Measurements from ENCODE around the gene MEOX1. TPM values are rescaled to one million over a fixed set of nuclear protein-coding genes. Genes with fewer than 3 reads are reported as not detected.
A peak's percentile ranks its signal among the peaks of the same experiment; 100 is the strongest.

The MEOX1 gene
- total RNA-seq, 1 donor from 2014 or later, result not detected

DNA sequence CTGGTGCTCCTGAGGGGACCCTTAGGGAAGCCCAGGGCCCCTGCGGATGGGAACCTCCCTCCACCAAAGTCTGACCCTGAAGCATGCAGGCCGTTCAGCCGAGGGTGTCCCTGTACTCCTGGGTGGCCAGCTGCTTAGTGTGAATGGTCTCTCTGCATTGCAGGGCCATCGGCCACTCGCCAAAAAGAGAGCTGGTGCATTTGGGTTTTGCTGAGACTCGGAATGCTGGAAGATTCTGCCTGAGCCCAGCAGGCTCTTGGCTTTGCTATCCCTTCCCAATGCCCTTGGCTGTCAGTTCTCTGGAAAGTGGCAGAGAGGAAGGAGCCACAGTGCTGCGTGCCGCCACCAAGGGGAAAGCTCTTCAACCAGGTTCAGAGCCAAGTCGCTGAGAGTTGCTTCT, 2.8 kb downstream of the MEOX1 start:
- DNase-seq (ENCODE audit: low read depth, low spot score), result no peak

DNA sequence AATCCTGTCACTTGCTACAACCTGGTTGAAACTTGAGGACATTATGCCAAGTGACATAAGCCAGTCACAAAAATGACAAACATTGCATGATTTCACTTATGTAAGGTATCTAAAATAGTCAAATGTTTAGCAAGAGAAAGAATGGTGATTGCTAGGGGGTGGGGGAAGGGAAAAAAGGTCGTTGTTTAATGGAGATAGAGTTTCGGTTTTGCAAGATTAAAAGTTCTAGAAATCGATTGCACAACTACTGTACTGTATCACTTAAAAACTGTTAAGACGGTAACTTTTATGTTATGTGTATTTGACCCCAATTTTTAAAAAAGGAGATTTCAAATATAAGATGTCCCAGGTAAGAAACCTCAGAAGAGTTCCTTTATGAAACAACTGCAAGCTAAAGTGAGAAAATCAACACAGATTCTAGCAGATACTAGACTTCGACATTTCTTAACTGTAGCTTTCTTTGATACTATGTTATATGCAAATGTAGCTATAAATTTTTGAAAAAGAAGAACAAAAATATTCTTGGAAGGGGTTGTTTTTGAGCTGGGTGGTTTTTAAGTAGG, 5.9 kb downstream of the MEOX1 start:
- no peak for DNase-seq (ENCODE audit: low read depth, low spot score)

DNA sequence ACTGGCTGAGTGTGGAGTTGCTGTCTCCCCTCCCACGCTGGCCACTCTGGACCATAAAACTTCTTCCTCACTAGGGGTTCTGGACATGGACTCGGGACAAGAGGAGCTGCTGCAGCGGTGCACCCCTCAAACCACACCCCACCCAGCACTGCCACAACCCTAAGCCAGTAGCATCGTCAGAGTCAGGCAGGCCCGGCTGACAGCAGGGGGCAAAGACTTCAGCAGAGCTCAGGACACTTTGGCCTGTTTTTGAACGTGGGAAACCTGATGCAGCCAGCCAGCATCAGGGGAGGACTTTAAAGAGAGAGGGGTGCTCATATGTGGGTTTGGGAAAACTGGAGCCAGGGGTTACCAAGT, 9.6 kb downstream of the MEOX1 start:
- DNase-seq (ENCODE audit: low read depth, low spot score), result no peak

DNA sequence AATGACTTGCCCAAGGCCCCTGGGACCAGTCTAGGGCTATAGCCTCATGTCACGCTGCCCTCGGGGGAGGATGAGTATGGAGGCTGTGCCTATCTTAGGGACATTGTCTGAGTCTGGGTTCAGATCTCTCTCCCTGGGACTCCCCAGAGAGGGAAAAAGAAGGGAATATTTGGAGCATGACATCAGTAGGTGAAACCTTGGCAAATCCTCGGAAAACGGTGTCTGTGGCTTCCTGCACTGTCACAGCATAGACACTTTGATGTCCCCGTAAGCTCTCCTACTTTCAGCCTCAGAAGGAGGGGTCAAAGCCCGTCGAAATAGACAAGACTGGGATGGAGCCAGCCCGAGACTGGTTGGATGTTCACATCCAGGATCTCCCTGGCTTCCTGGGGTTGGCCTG, 11.3 kb downstream of the MEOX1 start:
- no peak for DNase-seq (ENCODE audit: low read depth, low spot score)

DNA sequence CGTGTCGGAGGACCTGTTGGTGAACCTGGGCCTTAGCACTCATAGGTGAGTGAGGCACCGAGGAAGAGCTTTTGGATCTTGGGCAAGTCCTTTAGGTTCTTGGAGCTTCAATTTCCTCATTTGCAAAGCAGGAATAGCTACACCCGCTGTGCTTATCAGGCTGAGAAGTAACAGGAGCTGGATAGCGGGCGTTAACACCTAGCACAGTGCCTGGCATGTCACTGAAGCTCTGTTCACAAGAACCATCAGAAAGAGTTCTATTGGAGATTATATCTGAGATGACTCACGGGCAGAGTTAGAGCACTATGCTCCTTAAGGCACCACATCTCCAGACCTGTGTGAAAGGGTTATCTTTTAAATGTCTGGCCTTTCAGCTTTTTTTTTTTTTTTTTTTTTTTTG, 12.8 kb downstream of the MEOX1 start:
- no peak for DNase-seq (ENCODE audit: low read depth, low spot score)

DNA sequence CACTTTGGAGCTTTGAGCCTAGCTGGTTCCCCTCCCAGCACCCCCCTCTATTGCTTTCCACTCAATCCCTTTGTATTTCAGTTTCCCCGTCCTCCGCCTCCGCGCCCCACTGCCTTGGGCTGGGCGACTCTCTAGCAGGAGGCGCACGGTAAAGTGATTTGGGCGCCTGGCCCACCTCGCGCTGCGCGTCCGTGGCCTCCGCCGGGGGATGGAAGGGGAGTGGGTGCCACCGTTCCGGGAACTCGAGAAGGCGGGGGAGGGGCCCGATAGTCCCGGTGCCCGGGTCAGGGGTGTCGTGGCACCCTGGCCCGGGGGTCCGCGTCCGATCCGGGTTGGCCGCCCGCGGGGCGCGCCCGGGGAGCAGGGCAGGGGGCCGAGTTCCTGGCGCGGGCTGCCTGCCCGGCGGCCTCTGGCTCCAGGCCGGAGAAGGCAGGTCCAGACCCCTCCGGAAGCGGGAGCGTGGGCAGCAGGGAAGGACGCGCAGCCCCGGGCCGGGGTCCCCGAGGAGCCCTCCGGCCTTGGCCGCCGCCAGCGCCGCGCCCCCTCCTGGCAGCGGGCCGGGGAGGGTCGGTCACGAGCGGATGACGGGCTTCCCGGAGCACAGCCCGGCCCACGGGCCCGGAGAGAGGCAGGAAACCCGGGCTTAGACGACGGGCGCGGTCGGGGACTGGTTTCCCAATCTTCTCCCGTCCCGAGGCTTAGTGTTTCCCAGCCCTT, 15.8 kb downstream of the MEOX1 start:
- peak; percentile 19 for DNase-seq (ENCODE audit: low read depth, low spot score)

DNA sequence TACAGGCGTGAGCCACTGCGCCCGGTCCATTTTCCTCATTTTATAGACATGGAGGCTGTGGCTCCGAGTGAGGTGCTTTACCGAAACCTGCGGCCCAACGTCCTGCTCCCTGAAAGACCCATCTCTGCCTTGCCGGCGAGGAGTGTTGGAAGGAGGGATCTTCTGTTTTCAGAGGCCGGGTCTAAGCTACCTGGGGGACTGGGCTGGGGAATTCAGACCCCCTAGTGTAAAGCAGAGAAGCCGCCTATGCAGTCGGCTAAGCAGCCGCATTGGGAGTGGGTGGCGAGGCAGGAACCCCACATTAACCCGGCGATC, 16.3 kb downstream of the MEOX1 start:
- DNase-seq (ENCODE audit: low read depth, low spot score), result no peak

DNA sequence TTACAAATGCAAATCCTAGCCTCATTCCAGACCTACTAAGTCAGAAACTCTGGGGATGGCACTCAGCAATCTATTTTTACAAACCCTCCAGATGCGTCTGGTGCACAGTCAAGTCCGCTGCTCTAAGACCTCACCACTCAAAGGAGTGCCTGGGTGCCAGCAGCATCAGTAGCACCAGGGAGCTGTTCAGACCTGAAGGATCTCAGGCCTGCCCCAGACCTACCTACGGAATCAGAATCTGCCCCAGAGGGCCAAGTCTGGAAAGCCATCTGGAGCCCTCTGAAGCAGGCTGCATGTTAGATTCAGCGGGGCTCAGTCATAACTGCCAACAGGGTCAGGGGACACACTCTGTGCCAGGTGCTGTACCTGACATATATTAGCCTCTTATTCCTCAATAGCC, 17.6 kb downstream of the MEOX1 start:
- no peak for DNase-seq (ENCODE audit: low read depth, low spot score)

DNA sequence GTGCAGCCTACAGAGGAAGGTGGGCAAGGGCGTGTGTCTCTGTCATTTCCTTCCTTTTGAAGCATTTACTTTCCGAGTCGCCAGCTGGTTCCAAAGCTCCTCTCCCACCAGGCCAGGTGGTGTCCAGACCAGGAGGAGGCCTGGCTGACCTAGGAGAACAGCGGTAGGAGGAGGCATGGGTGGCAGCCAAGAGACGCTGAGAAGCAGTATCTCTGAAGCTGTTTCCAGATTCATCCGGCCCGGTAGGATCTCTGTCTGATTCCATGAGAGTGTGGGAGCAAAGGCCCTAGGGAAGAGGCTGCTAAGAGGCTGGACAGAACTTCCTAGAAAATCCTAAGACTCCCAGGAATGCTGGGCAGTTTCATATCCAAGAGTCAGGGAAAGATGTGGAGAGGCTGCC, 20.3 kb downstream of the MEOX1 start:
- DNase-seq (ENCODE audit: low read depth, low spot score), result no peak

DNA sequence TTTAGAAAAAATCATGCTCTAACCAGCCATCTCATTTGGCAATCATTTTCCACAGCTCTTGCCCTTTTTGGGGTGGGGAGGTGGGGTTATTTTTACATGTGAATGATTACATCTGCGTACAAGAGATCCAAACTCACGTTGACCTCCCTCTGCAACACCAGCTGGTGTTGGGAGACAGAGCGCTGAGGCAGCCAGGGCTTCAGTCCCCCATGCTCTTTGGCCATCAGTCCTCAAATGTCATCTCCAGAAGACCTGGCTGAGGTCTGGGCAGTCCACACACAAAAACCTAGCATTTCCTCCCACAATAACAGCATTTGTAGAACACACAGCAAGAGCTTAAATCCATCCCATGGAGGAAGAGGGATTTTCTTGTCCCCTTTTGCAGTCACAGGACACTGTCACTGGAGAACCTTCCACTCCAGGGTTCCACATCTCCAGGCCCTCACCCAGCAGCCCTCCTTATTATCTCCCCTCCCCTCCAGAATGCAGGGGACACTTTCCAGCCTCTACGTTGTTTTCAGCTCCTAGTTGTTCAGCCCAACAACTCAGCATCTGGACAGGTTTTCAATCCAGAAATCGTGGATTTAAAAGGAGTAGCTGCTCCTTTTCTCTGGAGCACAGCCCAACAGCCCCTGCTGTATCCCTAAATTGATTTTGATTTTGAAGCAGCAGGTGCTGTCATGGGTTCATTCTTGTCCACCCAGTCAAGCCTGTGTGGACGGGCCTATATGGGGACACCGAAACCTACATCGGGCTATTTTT, 21.1 kb downstream of the MEOX1 start:
- no peak for DNase-seq (ENCODE audit: low read depth, low spot score)

DNA sequence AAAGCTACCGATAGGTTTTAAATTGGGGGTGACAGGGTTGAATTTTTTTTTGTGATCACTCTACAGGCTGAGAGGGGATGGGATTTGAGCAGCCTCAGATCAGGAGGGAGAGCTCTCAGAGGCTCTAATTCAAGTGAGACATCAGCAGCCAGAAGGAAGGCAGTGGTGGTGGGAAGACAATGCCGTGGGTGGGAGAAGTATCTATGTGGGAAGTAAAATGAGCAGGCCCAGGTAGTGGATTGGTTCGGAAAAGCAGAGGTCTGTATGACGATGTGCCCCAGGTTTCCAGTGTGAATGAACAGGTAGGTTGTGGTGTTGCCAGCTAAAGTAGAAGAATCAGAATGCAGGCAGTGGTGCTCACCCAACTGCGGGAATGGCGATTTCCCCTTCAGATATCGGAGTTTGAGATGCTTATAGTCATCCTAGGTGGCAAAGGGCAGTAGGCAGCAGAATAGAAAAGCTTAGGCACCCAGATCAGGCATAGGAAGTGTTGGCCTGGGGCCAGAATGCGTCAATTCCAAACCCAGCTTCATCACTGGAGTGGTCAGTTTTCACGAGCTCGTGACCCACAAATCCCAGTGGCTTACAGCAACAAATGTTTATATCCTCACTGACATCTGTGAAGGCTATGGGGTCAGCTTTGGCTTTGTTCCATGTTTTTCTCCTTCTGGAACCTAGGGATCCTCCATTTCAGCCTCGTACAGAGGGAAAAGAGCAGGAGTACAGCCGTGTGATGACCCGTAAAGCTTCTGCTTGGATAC, 24.0 kb downstream of the MEOX1 start:
- DNase-seq (ENCODE audit: low read depth, low spot score), result no peak

DNA sequence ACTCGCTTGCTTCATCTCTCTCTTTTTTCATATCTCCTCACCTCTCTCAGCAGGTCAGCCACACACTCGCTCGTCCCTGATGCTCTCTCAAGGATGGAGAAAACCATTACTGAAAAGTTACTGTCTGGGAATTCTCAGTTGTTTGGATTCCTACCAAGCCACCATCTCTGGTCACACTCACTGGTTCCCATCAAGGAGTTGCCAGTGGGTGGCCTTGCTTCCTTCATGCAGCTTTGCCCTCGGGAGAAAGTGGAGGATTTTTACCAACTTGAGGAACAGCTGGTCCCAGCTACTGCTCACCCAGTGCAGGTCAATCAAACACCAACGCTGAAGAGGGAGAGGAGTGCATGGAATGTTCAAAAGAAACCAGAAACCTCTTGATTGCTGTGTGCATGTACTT, 25.3 kb downstream of the MEOX1 start:
- no peak for DNase-seq (ENCODE audit: low read depth, low spot score)

DNA sequence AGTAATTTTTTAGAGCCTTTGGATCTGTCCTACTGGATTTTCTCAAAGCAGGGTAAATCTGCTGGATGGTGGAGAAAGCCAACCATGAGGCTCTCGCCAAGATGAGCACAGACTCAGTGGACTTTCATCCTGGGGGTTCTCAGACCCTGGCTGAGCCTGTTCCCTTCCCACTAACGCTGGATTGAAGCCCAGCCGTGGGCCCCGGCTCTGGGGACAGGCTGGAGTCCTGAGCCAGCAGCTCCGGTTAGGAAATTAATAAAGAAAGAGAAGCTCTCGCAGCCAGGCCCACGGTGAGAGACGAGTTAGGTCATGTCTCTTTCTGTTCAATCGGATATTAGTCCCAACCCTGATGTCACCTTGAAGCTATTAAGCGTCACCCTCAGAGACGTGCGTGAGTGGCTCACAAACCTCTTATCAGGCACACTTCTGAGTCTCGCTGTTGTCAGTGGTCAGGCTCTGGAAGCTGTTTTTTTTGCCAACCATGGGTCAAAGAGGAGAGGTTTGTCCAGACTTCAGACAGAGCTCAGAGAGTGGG, 27.1 kb downstream of the MEOX1 start:
- DNase-seq (ENCODE audit: low read depth, low spot score), result no peak

DNA sequence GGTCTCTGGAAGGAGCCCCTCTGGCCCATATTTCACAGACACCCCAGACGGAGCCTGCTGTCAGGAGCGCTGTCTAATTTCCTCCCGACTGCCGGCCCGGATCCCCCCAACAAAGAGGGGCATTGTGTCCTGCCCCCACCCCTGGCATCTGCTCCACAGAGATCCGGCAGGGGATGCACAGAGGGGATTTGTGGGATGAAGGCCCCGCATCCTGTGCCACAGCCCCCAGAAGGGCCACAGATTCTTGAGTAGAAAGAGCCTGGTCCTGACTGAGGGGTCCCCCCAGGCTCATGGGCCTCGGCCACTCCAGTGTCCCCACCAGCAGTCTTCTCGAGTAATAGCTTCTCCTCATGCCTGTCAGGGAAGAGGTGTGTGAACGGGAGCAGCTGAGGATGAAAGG, 29.5 kb downstream of the MEOX1 start:
- DNase-seq (ENCODE audit: low read depth, low spot score), result no peak

DNA sequence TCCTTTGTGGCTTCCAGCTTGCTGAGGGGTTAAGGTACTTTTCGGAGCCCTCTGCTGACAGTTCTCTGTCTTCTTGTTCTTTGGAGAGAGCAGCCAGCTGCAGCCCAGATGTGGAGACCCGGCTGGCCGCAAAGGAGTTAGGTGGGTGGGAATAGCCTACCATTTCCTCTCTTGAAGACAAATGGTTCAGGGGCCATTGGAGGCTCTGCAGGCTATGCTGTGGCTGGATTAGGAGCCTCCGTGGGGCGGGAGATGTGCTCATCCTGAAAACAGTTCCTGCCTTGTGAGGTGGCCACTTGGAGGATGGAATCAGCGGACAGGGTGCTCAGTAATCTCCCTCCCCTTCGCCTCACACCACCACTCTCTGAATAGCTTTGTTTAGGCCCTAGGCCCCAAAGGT, 30.3 kb downstream of the MEOX1 start:
- no peak for DNase-seq (ENCODE audit: low read depth, low spot score)

DNA sequence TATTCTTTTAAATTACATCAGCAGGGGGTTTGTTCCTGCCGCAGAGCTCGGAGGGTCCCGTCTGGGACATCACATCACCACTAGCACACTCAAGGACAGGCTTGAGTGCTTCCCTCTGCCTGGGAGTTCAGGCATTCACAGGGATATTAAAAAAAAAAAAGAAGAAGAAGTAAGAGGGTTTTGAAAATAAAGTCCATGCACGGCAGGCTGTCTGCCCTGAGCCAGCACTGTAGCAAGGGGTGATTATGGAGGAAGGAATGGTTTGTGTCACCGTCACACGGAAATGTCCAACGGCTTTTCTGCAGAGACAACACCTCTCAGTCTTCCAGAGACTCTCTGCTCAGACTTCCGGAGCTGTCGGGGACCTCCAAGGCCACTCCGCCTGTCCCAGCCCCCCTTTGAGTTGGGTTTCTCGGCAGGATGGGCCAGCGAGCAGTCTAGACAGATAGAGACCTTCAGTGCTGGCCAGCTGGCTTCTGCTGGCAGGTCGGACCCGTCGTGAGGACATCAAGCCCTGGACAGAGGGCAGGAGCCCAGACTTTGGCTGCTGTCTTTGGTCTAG, 33.6 kb downstream of the MEOX1 start:
- no peak for DNase-seq (ENCODE audit: low read depth, low spot score)

DNA sequence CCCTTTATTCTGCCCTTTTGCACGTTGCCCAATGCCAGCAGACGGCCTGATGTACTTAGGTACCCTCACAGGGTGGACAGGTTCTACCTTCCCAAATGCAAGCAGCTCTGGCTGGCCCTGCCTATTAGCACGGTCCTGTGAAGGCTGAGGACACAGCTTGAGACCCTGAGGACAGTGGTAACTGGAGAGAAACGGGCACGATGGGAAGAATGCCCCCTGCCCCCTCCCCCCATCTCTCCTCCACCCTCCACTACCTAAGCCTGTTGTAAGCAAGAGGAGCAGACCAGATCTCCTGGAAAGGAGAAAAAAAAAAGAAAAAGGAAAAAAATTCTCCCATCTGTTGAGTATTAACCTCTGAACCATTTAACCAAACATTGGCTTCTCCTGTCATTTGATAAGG, 34.1 kb downstream of the MEOX1 start:
- DNase-seq (ENCODE audit: low read depth, low spot score), result no peak

DNA sequence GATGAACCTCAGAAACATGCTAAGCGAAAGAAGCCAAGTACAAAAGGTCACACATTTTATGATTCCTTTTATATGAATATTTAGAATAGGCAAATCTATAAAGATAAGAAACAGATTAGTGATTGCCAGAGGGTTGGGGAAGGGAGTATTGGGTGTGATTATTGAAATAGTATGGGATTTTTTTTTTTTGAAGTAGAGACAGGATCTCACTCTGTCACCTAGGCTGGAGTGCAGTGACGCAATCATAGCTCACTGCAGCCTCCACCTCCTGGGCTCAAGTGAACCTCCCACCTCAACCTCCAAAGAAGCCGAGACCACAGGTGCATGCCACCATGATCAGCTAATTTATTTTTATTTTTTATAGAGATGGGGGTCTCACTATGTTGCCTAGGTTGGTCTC, 35.7 kb downstream of the MEOX1 start:
- DNase-seq (ENCODE audit: low read depth, low spot score), result no peak

DNA sequence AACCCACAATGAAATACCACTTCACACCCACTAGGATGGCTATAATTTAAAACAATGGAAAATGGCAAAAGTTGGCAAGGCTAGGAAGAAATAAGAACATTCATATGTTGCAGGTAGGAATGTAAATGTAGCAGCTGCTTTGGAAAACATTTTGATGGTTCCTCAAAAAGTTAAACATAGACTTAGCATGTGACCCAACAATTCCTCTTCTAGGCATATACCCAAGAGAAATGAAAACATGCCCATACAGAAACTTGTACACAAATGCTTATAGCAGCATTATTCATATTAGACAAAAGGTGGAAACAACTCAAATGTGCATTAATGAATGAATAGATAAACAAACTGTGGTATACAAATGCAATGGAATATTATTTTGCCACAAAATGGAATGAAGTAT, 36.1 kb downstream of the MEOX1 start:
- DNase-seq (ENCODE audit: low read depth, low spot score), result no peak

DNA sequence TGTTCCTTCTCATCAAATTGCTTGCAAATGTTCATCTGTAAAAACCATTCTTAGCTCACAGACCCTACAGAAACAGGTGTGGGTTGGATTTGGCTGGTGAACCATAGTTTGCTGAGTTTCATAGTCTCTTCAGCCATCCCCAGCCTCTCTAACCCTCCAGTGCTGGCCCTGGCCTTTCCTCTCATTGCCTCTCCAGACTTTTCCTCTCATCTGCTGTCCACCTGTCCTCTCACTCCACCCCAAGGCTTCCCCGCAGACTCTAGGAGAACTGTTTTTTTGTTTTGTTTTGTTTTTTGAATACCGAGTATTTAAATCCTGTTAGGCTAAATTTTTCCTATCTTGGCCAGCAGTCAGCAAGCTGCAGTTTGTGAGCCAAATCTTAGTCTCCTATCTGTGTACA, 41.1 kb downstream of the MEOX1 start:
- DNase-seq (ENCODE audit: low read depth, low spot score), result no peak

DNA sequence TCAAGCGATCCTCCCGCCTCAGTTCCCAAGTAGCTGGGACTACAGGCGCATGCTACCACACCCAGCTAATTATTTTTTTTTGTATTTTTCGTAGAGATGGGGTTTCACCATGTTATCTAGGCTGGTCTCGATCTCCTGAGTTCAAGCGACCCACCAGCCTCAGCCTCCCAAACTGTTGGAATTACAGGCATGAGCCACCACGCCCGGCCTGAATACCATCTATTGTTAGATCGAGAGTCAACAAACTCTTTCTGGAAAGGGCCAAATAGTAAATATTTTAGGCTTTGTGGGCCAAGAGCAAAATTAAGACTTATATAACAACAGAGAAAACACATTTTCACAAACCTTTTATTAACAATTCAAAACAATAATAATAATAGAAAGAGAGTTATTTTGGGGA, 41.6 kb downstream of the MEOX1 start:
- no peak for DNase-seq (ENCODE audit: low read depth, low spot score)

DNA sequence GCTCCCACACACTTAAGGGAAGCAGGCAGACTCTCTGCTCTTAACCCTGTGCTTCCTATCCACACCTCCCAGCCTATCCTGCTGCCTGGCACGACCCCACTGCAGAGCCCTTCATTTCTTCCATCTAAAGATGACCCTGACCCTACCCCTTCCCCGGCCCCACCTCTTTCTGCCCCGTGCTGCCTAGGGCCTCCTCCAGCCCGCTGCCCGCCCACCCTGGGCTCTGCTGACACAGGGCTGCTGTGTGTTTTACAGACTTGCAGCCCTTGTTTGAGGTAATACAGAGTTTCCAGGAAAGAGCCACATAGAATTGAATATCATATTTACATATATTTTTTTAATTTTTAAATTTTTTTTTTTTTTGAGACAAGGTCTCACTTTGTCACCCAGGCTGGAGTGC, 42.0 kb downstream of the MEOX1 start:
- DNase-seq (ENCODE audit: low read depth, low spot score), result no peak
